GM15510 (cell line): ENCODE measurements around the gene CTSS.

Experiments used
- POLR2A ChIP-seq: IDR thresholded peaks from 3 replicates; pipeline ENCODE4 v1.6.1; 2011; ENCODE audit warnings: borderline replicate concordance; ENCODE audit not compliant: insufficient read length; ENCODE audit errors: extremely low read depth

CTSS gene

DNA sequence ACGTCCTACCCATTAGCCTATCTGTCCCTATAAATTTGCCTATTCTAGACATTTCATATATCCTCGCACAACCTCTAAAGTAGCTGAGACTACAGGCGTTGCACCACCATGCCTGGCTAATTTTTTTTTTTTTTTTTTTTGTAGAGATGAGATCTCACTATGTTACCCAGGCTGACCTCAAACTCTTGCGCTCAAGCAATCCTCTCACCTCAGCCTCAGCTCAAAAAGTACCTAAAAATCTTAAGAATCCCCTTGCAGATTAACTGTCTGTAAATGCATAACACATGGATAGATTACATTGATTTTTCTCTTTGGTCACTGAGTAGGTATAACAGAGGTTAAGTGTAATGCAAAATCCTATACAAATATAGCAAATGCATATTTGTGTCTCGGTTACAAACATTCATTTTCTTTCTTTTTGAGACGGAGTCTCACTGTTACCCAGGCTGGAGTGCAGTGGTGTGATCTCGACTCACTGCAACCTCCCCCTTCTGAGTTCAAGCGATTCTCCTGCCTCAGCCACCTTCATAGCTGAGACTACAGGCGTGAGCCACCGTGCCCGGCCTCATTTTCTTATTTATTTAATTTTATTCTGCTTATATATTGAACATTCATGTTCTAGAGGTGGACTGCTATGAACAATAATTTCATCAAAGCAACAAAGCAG lies 47.2 kb downstream of the CTSS start:
- no peak for TF ChIP-seq POLR2A

DNA sequence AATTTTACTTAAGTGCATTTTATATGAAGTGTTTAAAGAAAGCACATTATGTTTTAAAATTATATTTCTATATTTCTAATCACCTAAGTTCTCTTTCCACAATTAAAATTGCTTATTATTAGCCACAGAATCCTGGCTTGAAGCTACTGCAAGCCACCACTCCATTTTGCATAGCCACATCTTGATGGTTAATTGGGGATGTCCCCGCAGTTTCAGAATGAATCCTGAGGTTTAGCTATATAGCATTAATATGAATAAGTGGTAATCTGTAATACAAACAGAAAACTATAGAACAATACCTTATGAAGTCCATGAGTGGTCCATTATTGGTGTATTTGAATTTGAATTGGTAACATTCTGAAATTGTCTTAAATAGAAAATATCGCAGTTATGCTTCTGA lies 57.0 kb downstream of the CTSS start:
- no peak for TF ChIP-seq POLR2A

DNA sequence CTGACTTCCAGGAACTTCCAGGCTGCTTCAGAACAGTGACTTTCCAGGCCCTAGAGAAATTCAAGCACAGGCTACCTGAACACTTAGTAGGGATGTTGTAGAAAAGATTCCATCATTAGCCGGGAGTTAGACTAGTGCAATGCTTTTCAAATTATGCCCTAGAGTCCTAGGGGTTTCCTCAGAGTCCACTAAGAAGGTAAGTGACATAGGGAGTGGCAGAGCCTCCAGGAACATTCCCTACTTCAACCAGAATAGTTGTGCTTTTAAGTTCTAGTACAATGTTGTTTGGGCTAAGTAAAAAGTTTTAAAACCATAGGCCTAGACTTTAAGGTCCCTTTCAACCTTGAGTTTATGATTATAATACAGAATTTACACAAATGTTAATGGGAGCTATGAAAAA lies 59.5 kb downstream of the CTSS start:
- TF ChIP-seq POLR2A: no peak

- TF ChIP-seq POLR2A: no peak
Observed at GRCh38 chr1:150703427-150703826, 62.2 kb downstream of the CTSS start.

DNA sequence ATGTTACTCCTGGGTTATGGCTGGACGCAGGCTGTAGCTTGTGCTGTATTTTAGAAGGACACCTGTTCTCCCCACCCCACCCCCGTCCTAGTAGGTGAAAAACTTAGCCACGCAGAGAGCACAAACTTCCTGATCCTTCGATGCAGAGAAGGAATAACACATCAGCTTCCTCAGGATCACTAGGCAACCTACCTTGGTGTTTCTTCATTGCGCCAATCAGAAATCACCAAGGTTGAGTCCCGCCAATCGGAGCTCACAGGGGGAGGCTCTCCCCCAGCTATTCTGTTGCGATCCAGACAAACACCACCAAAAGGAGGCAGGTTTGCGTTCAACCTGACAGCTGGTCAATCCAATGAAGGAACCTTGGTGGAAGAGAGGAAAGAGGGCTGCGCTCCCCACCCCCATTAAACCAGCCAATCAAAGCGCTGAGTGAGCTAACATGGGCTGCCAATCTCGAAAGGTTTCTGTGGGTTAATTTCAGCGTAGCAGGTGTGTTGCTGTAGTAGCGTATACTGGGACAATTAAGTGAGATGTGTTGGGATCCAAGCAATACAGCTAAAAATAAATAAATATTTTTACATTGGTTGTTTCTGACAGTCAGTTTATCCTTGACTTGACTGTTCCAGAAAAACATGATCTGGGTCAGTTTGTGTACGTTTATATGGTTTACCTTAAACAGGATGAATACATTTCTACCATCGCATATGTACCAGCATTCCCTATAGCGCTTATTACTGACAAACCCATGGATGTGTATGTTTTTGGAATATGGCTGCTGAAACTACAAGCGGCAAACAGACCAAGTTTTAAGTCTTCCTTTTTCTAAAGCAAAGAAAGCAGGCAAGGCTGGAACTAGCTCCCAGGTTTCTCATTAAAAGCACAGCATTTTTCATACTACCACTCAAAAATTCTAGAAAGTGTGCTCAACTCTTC lies 68.3 kb downstream of the CTSS start, which contains the start of gene GOLPH3L:
TSS of gene GOLPH3L (minus strand) at position 160 of the 933 bp plus-strand sequence. CDS start 2,316 bp downstream, outside the sequence.
- peak; percentile 22 for TF ChIP-seq POLR2A

- TF ChIP-seq POLR2A: no peak
Observed at GRCh38 chr1:150696590-150696989, 69.0 kb downstream of the CTSS start.

DNA sequence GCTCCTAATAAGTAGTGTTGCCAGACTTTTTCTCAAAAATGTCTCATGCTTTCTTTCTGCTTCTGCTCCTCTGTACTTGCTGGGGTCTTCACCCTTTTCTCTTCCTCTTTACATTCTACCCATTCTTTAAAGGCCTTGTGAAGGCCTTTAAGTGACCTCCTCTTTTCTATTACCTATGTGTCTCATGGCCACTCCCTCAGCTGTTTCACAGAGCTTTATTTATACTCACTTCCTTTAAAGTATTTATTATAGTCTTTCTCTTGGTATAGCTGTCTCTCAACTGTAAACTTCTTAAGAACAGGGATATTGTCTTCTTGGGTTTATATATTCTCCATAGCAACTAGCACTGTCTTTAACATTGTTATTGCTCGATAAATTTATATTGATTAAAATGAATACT lies 69.4 kb downstream of the CTSS start:
- no peak for TF ChIP-seq POLR2A

GRCh38 chr1:150695561-150695960 lies 70.0 kb downstream of the CTSS start:
- TF ChIP-seq POLR2A: no peak

GRCh38 chr1:150692720-150693119 lies 72.9 kb downstream of the CTSS start:
- TF ChIP-seq POLR2A: no peak

DNA sequence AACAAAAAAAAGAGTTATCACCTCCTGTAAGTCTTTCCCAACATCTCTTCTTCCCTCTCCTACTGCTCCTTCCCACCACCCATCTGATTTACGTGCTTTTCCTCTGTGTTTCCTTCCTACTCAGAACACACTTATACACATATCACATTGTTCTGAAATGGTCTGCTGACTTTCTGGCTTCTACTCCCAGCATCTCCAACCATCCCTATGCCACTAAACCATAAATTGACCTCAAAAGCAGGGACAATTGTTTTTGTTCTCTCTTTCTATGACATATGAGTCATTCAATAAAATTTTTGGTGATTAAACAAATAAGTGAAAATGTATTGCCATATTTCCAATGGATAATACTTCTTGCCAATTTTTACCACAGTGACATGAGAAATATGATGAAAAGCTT lies 76.8 kb downstream of the CTSS start:
- no peak for TF ChIP-seq POLR2A

- TF ChIP-seq POLR2A: no peak
Observed at GRCh38 chr1:150686275-150686674, 79.3 kb downstream of the CTSS start.

DNA sequence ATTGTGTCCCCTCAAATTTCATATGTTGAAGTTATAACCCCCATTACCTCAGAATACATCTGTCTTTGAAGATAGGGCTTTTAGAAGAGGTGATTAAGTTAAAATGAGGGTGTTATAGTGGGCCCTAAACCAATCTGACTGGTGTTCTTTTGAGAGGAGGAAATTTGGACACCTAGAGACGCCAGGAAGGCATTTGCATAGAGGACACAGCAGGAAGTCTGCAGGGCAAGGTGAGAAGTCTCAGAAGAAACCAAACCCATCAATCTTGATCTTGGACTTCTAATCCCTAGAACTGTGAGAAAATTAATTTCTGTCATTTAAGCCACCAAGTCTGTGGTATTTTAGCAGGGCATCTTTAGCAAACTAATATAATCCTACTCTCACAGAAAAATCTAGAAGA lies 81.7 kb downstream of the CTSS start:
- no peak for TF ChIP-seq POLR2A
